DMS53 (cell line): ENCODE data around the gene SYAP1.
"Not testable (repeated sequence)": the region's sequence is repeated elsewhere in the genome, so short reads cannot be mapped to it uniquely, and the experiment has no call there.

ENCODE experiments used
- DNase-seq: peaks from one replicate; lab custom pipeline; 2025; lab: John Stamatoyannopoulos, UW

The SYAP1 gene

DNA sequence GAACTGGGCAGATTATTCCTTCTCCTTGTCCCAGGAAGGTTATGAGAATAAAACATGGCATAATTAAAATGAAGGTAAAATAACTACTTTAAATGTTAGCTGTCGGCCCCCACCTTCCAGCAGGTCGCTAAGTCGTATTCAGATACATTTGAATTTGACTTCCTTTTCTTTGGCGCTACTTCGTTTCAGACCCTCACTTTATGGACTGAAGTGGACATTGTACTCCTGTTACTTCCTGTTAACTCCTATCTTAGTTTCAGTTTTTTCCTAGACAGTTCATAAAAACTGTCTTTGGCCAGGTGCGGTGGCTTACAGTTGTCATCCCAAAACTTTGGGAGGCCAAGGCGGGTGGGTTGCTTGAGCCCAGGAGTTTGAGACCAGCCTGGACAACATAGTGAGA is 5.7 kb downstream of the SYAP1 start:
- no peak for DNase-seq

DNA sequence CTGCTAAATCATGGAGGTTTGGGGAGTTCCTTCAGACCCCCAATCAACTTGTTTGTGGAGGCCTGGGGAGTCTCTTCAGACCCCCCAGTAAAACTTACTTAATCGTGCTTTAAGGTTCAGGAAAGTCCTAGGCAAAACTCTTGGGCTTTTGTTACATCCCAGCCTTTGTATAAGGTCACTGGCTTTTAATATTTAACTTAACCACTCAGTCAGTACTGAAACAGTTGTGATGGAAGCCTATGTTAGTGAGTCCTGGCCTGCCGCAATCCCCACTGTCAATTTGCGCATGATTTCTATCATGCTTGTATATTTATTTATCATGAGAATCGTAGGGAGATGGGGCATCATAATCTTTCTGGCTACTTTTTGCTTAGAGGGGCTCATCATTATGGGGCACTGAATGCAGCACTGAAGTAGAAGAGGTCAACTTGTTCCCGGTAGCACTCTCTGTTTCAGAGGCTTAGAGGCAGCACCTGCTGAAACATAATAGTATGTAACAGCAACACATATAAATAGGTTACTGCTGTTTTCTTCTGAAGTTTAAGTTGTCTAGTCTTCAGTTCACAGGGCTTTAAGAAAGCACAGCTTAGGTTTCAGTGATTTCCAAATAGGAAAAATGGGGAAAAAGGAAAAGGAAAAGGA is 7.1 kb downstream of the SYAP1 start:
- peak; percentile 30 for DNase-seq

GRCh38 chrX:16727637-16728036 is 8.2 kb downstream of the SYAP1 start:
- DNase-seq = no peak

- DNase-seq = no peak
These were observed 11.0 kb downstream of the SYAP1 start for GRCh38 chrX:16730450-16730849.

DNA sequence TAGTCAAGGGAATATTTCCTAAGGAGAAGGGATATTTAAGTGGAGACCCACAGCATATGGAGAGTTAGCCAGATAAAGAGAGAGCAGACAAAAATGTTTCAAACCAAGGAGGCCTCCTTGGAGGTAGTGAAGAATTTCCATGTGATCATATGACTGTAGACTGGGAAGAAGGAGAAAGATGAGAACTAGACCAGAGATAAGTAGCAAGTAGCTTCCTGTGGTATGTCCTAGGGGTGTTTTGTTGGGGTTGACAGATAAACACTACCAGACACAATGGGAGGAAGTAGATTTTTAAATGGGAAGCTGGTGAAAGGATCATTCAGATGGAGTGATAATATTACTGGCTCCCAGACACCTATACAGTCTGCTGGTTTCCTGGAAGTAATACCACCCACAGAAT is 13.6 kb downstream of the SYAP1 start:
- DNase-seq = no peak

DNA sequence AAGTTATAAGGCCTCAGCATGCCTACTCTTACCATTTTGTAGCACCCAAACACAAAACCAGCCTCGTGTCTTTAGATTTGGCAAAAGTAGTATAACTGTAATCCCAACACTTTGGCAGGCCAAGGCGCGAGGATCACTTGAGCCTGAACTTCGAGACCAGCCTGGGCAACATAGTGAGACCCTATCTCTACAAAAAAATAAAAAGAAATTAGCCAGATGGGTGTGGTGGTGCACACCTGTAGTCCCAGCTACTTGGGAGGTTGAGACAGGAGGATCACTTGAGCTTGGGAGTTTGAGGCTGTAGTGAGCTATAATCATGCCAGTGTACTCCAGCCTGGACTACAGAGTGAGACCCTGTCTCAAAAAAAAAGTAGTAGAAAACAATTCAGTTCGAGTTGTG is 17.6 kb downstream of the SYAP1 start:
- DNase-seq = no peak

DNA sequence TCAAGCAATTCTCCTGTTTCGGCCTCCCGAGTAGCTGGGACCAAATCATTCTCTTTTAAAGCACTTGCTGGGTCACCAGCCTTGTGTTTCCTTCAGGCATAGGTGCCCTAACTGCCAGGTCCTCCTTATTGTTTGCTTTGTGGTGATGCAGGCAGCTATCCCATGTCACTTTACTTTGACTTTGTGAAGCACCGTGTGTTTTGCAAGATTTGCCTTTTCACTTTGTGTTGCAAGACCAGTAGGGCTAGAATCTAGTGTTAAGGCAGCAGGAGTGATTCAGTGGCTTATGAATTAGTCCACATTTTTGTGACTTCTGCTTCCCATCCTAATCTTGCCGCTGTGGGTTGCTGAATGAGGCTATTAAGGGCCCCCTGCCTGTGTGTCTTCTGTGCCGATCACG is 20.2 kb downstream of the SYAP1 start:
- no peak for DNase-seq

DNA sequence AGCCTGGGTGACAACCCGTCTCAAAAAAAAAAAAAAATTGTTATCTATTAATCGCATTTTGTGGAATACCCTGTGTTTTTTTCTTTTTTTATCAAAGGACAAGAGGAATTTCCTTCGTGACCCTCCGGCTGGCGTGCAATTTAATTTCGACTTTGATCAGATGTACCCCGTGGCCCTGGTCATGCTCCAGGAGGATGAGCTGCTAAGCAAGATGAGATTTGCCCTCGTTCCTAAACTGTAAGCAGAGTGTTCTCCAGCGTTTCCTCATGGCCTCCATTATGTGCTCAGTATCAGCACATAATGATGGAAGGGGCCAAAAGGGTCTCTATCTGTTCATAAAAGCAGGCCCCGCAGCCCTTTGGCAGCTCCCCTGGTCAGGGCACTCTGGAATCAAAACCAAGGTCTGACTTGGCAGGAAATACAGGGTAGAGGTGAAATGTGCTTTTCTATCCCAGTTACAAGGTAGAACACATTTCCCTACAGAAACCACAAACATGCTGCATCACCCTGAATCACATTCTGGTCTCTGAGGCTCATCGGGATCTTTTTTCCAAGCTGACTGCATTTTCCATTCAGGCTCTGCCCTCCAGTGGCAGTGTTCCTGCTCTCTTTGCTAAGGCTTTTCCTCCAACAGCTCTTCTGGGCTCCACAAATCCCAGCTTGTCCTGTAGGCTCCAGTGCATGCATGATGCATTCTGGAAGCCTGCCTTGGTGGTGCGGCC is 24.4 kb downstream of the SYAP1 start:
- peak; percentile 24 for DNase-seq

GRCh38 chrX:16745102-16745501 is 25.7 kb downstream of the SYAP1 start:
- peak; percentile 30 for DNase-seq

- peak; percentile 63 for DNase-seq
These were observed 26.2 kb downstream of the SYAP1 start for GRCh38 chrX:16745659-16746058.

- no peak for DNase-seq
These were observed 29.0 kb downstream of the SYAP1 start for GRCh38 chrX:16748425-16748824.

- no peak for DNase-seq
These were observed 30.7 kb downstream of the SYAP1 start for GRCh38 chrX:16750136-16750535.

DNA sequence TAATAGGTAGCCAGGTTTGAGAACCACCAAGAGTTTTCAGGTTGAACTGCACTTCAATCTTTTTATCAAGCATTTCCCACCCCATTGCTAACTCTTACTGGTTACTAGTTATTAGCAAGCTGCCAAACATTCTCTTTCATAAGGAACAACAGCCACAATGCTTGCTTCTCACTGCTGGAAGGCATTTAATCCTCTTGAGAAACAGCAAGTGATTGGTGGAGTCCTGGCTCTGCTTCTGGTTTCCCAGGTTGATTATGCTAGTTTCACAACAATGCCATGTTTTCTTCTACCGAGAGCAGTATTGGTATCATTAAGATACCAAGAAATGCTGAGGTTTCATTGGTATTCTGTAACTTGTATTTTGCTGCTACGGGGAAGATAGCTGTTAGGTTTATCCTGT is 34.6 kb downstream of the SYAP1 start:
- DNase-seq = no peak

- DNase-seq = no peak
These were observed 37.3 kb downstream of the SYAP1 start for GRCh38 chrX:16756724-16757123.

GRCh38 chrX:16761500-16761899 is 42.1 kb downstream of the SYAP1 start:
- not testable (repeated sequence) for DNase-seq

- no peak for DNase-seq
These were observed 43.2 kb downstream of the SYAP1 start for GRCh38 chrX:16762579-16762978.

DNA sequence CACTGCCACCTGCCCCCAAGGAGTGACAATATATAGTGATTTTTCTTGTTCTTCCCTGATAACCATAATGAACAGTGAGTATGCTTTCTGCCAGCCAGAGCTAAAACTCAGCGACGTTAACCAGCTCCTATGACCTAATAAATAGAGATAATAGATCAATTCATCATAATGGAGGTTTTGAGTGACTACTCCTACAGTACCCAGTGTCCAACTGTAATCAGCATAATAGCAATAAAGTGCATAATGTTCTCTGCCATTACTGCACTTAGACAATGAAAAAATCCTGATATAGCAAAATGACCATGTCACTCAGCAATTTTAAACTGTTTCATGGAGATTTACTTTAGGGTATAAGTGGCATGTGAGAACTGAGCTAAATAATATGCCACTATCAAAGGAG is 46.2 kb downstream of the SYAP1 start:
- no peak for DNase-seq

DNA sequence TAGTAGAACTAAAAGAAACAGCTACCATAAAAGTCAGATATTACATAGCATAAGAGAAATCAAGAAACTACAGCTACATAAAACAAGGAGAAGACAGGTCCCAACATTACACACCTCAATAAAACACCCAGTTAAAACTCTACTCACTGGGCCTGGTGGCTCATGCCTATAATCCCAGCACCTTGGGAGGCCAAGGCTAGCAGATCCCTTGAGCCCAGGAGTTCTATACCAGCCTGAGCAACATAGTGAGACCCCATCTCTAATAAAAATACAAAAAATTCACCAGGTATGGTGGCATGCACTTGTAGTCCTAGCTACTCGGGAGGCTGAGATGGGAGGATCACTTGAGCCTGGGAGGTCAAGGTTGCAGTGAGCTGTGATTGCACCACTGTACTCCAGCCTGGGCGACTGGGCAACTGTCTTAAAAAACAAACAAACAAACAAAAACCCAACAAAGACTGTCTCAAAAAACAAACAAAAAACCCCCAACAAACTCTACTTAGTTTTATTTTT is 51.6 kb downstream of the SYAP1 start:
- DNase-seq = no peak

GRCh38 chrX:16771483-16772398 is 52.3 kb downstream of the SYAP1 start:
- DNase-seq = peak; percentile 89

- DNase-seq = peak; percentile 13
These were observed 53.0 kb downstream of the SYAP1 start for GRCh38 chrX:16772460-16772859.

DNA sequence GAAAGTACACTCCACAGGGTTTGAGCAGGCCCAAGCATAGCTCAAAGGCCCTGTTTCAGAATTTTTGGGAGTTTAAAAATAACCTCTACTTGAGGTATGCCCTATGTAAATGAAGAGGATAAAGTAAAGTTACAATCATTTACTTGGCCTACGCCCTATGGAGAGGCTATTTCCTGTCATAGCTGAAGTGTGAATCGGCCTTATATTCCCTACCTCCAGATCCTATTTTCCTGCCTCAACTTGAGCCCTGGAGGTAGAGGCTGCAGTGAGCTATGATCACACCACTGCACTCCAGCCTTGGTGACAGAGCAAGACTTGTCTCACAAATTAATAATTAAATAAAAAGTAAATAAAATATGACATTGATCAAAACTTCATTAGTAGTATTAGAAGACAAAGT is 55.3 kb downstream of the SYAP1 start:
- DNase-seq = no peak

GRCh38 chrX:16778545-16778944 is 59.1 kb downstream of the SYAP1 start:
- DNase-seq = no peak

DNA sequence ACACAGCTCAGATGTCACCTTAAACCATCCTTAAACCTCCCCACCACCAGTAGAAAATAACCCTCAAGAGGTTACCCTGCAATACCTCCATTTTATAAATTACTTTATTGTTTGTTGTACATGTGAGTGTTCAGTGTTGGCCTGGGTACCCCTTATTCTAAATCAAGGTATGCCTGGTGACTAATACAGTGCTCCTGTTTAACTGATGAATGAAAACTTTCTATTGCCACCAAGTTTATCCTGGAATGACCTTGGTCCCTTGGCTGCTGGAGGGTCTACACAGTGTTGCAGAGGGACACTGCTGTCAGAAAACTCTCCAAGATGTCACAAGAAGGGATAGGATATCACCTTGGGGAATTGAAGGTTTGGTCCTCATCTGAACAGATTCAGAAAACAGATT is 59.6 kb downstream of the SYAP1 start:
- DNase-seq = no peak
